ENCODE results near the gene PFKFB2. TPM values are rescaled to one million over a fixed set of nuclear protein-coding genes. Genes with fewer than 3 reads are reported as not detected.

The PFKFB2 gene
- total and polyA plus RNA-seq, 2 donors (not counting 3 experiments of a cell fraction or from before 2014, with no cell fraction given) = 0.70 to 2.0 TPM

GRCh38 chr1:207032528-207033017, 20.5 kb upstream of the PFKFB2 start, which contains the start of gene C1orf116:
Gene C1orf116, minus strand, starts transcription at chr1:207032756. Its CDS starts 5,158 bp downstream, at chr1:207027598.
- Histone ChIP-seq H3K9ac (replicated peaks; ENCODE audit: extremely low read depth, insufficient read depth, low read length) (no peak within 1 kb of the TSS), H3K79me2 (ENCODE audit: control insufficient read depth, insufficient read depth, low read length) (no peaks in the 10 kb centered on the region), H3K4me1 (ENCODE audit: control insufficient read depth, extremely low read depth, insufficient read depth, low read length) (no peaks in the 10 kb centered on the region), H4K20me1 (replicated peaks; ENCODE audit: control insufficient read depth, extremely low read depth, insufficient read depth, low read length) (no peaks in the 10 kb centered on the region), H3K27me3 (ENCODE audit: control insufficient read depth in 2 of 2, insufficient read depth in 2 of 2, low read length in 2 of 2) (peaks cover 11 to 36% of the 10 kb centered on the region in 2 experiments), H3K9me3 (replicated peaks; ENCODE audit: control insufficient read depth, insufficient read depth, low read length) (no peaks in the 10 kb centered on the region), H3K4me2 (ENCODE audit: insufficient read depth, low read length) (no peak within 1 kb of the TSS), H3K4me3 (replicated peaks in 1 of 3; ENCODE audit: insufficient read depth in 1 of 3, low read depth in 1 of 3, low read length in 3 of 3) (no peak within 1 kb of the TSS), H3K36me3 (ENCODE audit: control insufficient read depth in 2 of 2, extremely low read depth in 1 of 2, insufficient read depth in 2 of 2, low read length in 2 of 2) (no peaks in the 10 kb centered on the region), H2AFZ (ENCODE audit: low read depth, low read length) (no peak within 1 kb of the TSS), H3K27ac (ENCODE audit: insufficient read depth, low read depth, low read length) (no peak within 1 kb of the TSS), H3K9me1 (replicated peaks; ENCODE audit: control insufficient read depth, extremely low read depth, insufficient read depth, low read length) (no peaks in the 10 kb centered on the region)
- TF ChIP-seq POLR2A (IDR thresholded peaks at IDR 0.05; ENCODE audit: low read depth, low read length) (no peak), MAX (IDR thresholded peaks at IDR 0.05; ENCODE audit: insufficient read depth, insufficient read length) (no peak), JUN (IDR thresholded peaks at IDR 0.05; ENCODE audit: borderline replicate concordance, insufficient read depth, insufficient read length, low read depth) (no peak), FOS (IDR thresholded peaks at IDR 0.05; ENCODE audit: borderline replicate concordance, insufficient read depth, low read length) (no peak), POLR2AphosphoS5 (IDR thresholded peaks at IDR 0.05; ENCODE audit: insufficient read depth, low read depth, low read length) (no peak), MYC (IDR thresholded peaks at IDR 0.05; ENCODE audit: low read depth, low read length) (no peak), GATA2 (IDR thresholded peaks at IDR 0.05; ENCODE audit: insufficient read depth, insufficient read length, low read depth, low read length) (no peak), CTCF (IDR thresholded peaks at IDR 0.05; ENCODE audit: extremely low read depth in 1 of 2, insufficient read depth in 1 of 2, low read depth in 1 of 2, low read length in 2 of 2) (no peak), EZH2 (IDR thresholded peaks at IDR 0.05; ENCODE audit: borderline replicate concordance, low read depth, low read length, severe bottlenecking) (no peak)
- ChIA-PET CTCF (interaction anchor here (0.7 to 1.2 kb wide), 3 partner anchors 13 to 21 kb away, joined by 3 read pairs; partner anchors contain the start of gene PFKFB2), POLR2A (no interaction called here)
- intact Hi-C loops (cut with micrococcal nuclease) = no loop called here
- FAIRE-seq (no peak), DNase-seq (ENCODE audit: low read depth, low spot score) (no peak)
- dilution Hi-C loops (cut with MboI; ENCODE audit: extremely low pct_ligation_motif_present, low sequenced_read_pairs) = no loop called here
- no TSS peak for BruUV-seq (replicated peaks)
